GM23248 (cell line): ENCODE data around the gene IL31RA. TPM values are rescaled to one million over a fixed set of nuclear protein-coding genes. Genes with fewer than 3 reads are reported as not detected.

Experiments used
- DNase-seq: peaks from one replicate; pipeline ENCODE4 v3.0.0-alpha.2; 2015
- H2AFZ ChIP-seq: fragments of 200-600 bp; sonication (generic); 2 replicates; pipeline ENCODE4 v1.6.1; 2016; ENCODE audit warnings: antibody characterized with exemption
- H3F3A ChIP-seq: fragments of 200-600 bp; sonication (generic); 2 replicates; pipeline ENCODE4 v1.6.1; 2016; ENCODE audit warnings: mild to moderate bottlenecking, antibody characterized with exemption, mixed run types; ENCODE audit not compliant: insufficient read depth
- H3K27ac ChIP-seq: fragments of 200-600 bp; sonication (generic); 2 replicates; pipeline ENCODE4 v1.5.1; 2016; ENCODE audit warnings: mild to moderate bottlenecking
- H3K27me3 ChIP-seq: fragments of 200-600 bp; sonication (generic); replicated peaks from 2 replicates; pipeline ENCODE4 v1.6.1; 2016; ENCODE audit warnings: mild to moderate bottlenecking; ENCODE audit not compliant: insufficient read depth
- H3K36me3 ChIP-seq: fragments of 200-600 bp; sonication (generic); 2 replicates; pipeline ENCODE4 v1.6.1; 2016; ENCODE audit warnings: low read depth, mild to moderate bottlenecking
- H3K4me1 ChIP-seq: fragments of 200-600 bp; sonication (generic); 2 replicates; pipeline ENCODE4 v1.6.1; 2016; ENCODE audit warnings: mild to moderate bottlenecking; ENCODE audit not compliant: insufficient read depth
- H3K4me2 ChIP-seq: fragments of 200-600 bp; sonication (generic); one replicate; pipeline ENCODE4 v1.6.1; 2016; ENCODE audit warnings: mild to moderate bottlenecking; ENCODE audit not compliant: unreplicated experiment
- H3K4me3 ChIP-seq: fragments of 200-600 bp; sonication (generic); 2 replicates; pipeline ENCODE4 v1.5.1; 2016; ENCODE audit warnings: mild to moderate bottlenecking
- H3K79me2 ChIP-seq: fragments of 200-600 bp; sonication (generic); 2 replicates; pipeline ENCODE4 v1.6.1; 2016; ENCODE audit warnings: mild to moderate bottlenecking; ENCODE audit not compliant: insufficient read depth
- H3K9ac ChIP-seq: fragments of 200-600 bp; sonication (generic); 2 replicates; pipeline ENCODE4 v1.6.1; 2016; ENCODE audit warnings: mild to moderate bottlenecking
- H3K9me2 ChIP-seq: fragments of 200-600 bp; sonication (generic); 2 replicates; pipeline ENCODE4 v1.6.1; 2016; ENCODE audit warnings: mixed run types, mild to moderate bottlenecking, moderate library complexity; ENCODE audit not compliant: insufficient read depth
- H3K9me3 ChIP-seq: fragments of 200-600 bp; sonication (generic); one replicate; pipeline ENCODE4 v1.6.1; 2017; ENCODE audit warnings: low read depth
- H4K20me1 ChIP-seq: fragments of 200-600 bp; sonication (generic); 2 replicates; pipeline ENCODE4 v1.6.0; 2016; ENCODE audit not compliant: insufficient read depth
- EZH2 ChIP-seq: fragments of 200-600 bp; sonication (generic); IDR thresholded peaks from 2 replicates; pipeline ENCODE4 v1.6.1; 2018; ENCODE audit warnings: antibody characterized with exemption, mild to moderate bottlenecking; ENCODE audit not compliant: insufficient read depth, poor library complexity, severe bottlenecking
- EZH2phosphoT487 ChIP-seq: fragments of 200-600 bp; sonication (generic); IDR thresholded peaks from 2 replicates; pipeline ENCODE4 v1.6.1; 2018; ENCODE audit warnings: antibody characterized with exemption, moderate library complexity, mild to moderate bottlenecking, low read depth; ENCODE audit not compliant: insufficient read depth
- WGBS, 2 experiments: methylation state at CpG; one replicate each; pipeline ENCODE4 v1.1.6; 2015 to 2017; ENCODE audit warnings: low lambda C conversion rate in 2 of 2, low coverage in 1 of 2; ENCODE audit errors: missing lambda C conversion rate in 2 of 2; 5-methylcytosine and 5-hydroxymethylcytosine counted together
- in situ Hi-C: fragments of 300-500 bp; cut with MboI; formaldehyde crosslinking; loops from 2 replicates; pipeline ENCODE4 v1.15.0; 2020
- polyA plus RNA-seq: library from polyadenylated mRNA; unstranded; fragments of >200 nt; fragmentation: Nextera tagmentation; extraction: Ambion mirVana; gene quantifications from 2 replicates; pipeline ENCODE4 v1.2.1, GENCODE V29; 2016
- total RNA-seq: library from RNA; depleted of rRNA; stranded (reverse); fragments of >200 nt; shearing (Covaris generic); gene quantifications from 2 replicates; pipeline ENCODE4 v1.2.3, GENCODE V29; 2014

The IL31RA gene
- total and polyA plus RNA-seq, 2 experiments from 2014 or later, result 0.08 TPM; not detected in 1

GRCh38 chr5:55932700-55933099 lies 81.5 kb downstream of the IL31RA start:
- H3K9ac ChIP-seq, result no peak overlapping the region
- H3K79me2 ChIP-seq, result no peaks in the 10 kb centered on the region
- in situ Hi-C loops, result no loop called here
- H2AFZ ChIP-seq, result no peak overlapping the region
- H3K9me3 ChIP-seq, result no peaks in the 10 kb centered on the region
- H3K27me3 ChIP-seq, result no peaks in the 10 kb centered on the region
- no peaks in the 10 kb centered on the region for H3K9me2 ChIP-seq
- peaks cover 35% of the 10 kb centered on the region for H3F3A ChIP-seq
- H3K4me3 ChIP-seq, result no peak overlapping the region
- no peak overlapping the region for H3K27ac ChIP-seq
- no peaks in the 10 kb centered on the region for H3K36me3 ChIP-seq
- peaks cover 12% of the 10 kb centered on the region for H3K4me1 ChIP-seq
- H4K20me1 ChIP-seq, result no peaks in the 10 kb centered on the region
- 29 to 32% methylated on average over 4 of the region's 4 CpGs for WGBS, 2 experiments
- no peak for DNase-seq
- TF ChIP-seq EZH2phosphoT487 (no peak), EZH2 (no peak)
- H3K4me2 ChIP-seq, result no peak overlapping the region

GRCh38 chr5:55933377-55934114 lies 82.4 kb downstream of the IL31RA start:
- Histone ChIP-seq H3K36me3 (0 out of 2 replicates have a peak, but pooled peaks cover 7% of the 10 kb centered on the region), H3K27me3 (no peaks in the 10 kb centered on the region), H3K27ac (no peak overlapping the region), H3K9me3 (no peaks in the 10 kb centered on the region), H3K9ac (no peak overlapping the region), H3K9me2 (no peaks in the 10 kb centered on the region), H4K20me1 (no peaks in the 10 kb centered on the region), H3K4me3 (no peak overlapping the region), H3K79me2 (no peaks in the 10 kb centered on the region), H2AFZ (no peak overlapping the region), H3F3A (peaks cover 42% of the 10 kb centered on the region), H3K4me1 (peaks cover 12% of the 10 kb centered on the region), H3K4me2 (no peak overlapping the region)
- TF ChIP-seq EZH2 (no peak), EZH2phosphoT487 (no peak)
- no peak for DNase-seq
- WGBS, 2 experiments, result 88% methylated on average over 8 to 14 of the region's 14 CpGs
- in situ Hi-C loops, result no loop called here

GRCh38 chr5:55934115-55934613 lies 83.0 kb downstream of the IL31RA start:
- H3K4me3 ChIP-seq, result no peak overlapping the region
- in situ Hi-C loops, result no loop called here
- H3K4me1 ChIP-seq, result peaks cover 12% of the 10 kb centered on the region
- H3K27ac ChIP-seq, result no peak overlapping the region
- peaks cover 12% of the 10 kb centered on the region; the same call in 1 of the 2 replicates for H3K36me3 ChIP-seq
- no peak overlapping the region for H2AFZ ChIP-seq
- no peaks in the 10 kb centered on the region for H3K9me2 ChIP-seq
- WGBS, 2 experiments, result 86 to 88% methylated on average over 9 of the region's 9 CpGs
- no peaks in the 10 kb centered on the region for H3K79me2 ChIP-seq
- no peak for TF ChIP-seq EZH2
- TF ChIP-seq EZH2phosphoT487, result no peak
- no peaks in the 10 kb centered on the region for H3K9me3 ChIP-seq
- no peaks in the 10 kb centered on the region for H4K20me1 ChIP-seq
- peaks cover 49% of the 10 kb centered on the region for H3F3A ChIP-seq
- H3K9ac ChIP-seq, result no peak overlapping the region
- H3K4me2 ChIP-seq, result no peak overlapping the region
- no peaks in the 10 kb centered on the region for H3K27me3 ChIP-seq
- no peak for DNase-seq

GRCh38 chr5:55934720-55935119 lies 83.6 kb downstream of the IL31RA start:
- peaks cover 50% of the 10 kb centered on the region for H3F3A ChIP-seq
- no peaks in the 10 kb centered on the region for H3K27me3 ChIP-seq
- no peak overlapping the region for H3K4me2 ChIP-seq
- WGBS, 2 experiments, result 72 to 85% methylated on average over 2 of the region's 2 CpGs
- peaks cover 12% of the 10 kb centered on the region for H3K4me1 ChIP-seq
- H3K9ac ChIP-seq, result no peak overlapping the region
- no peak overlapping the region for H3K27ac ChIP-seq
- TF ChIP-seq EZH2phosphoT487, result no peak
- in situ Hi-C loops, result no loop called here
- no peak for DNase-seq
- H2AFZ ChIP-seq, result no peak overlapping the region
- no peaks in the 10 kb centered on the region for H3K9me2 ChIP-seq
- no peak overlapping the region for H3K4me3 ChIP-seq
- H3K79me2 ChIP-seq, result no peaks in the 10 kb centered on the region
- H3K36me3 ChIP-seq, result peaks cover 18% of the 10 kb centered on the region; the same call in 1 of the 2 replicates
- no peaks in the 10 kb centered on the region for H4K20me1 ChIP-seq
- no peaks in the 10 kb centered on the region for H3K9me3 ChIP-seq
